HG03066 (cell line): ENCODE measurements around the gene PMAIP1.

Experiments used
- ATAC-seq: cut with Tn5 transposase; IDR thresholded peaks from one replicate; pipeline ENCODE4 v1.9.1; 2021; ENCODE audit warnings: low read depth; ENCODE audit not compliant: unreplicated experiment

Gene PMAIP1

GRCh38 chr18:59909289-59910036 lies 9.7 kb downstream of the PMAIP1 start:
- no peak for ATAC-seq

DNA sequence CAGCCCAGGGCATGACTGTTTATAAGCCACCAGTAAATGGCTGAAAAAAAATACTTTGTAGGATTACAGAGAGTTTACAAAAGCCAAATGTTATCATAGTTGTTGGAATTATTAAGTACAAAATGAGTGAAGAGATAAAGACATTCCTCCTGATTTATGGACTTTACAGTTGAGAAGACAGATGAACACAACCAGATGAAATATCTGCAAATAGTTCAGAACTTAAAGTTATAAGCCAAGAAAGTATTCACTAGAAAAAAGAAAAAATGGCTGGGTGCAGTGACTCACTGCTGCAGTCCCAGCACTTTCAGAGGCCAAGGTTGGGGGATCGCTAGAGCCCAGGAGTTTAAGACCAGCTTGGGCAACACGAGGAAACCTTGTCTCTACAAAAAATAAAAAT lies 11.2 kb downstream of the PMAIP1 start:
- ATAC-seq = no peak

DNA sequence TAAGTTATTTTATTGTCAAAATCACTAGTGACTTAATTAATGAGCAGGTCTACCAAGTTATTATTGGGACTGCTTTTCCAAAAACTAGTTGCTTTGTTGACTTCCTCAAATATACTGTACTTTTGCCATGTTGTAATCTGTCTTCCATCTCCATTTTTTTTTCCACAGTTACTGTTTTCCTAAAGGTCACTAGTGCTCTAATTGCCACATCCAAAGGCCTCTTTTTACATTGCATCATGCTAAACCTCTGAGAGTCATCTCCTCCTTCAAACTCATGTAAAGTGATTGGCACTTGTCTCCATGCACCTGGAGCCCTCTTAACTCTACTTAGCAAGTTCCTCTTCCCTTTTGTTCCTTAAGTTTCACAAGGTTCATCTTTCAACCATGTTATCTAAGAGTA lies 11.8 kb downstream of the PMAIP1 start:
- ATAC-seq = no peak

GRCh38 chr18:59912007-59912550 lies 12.3 kb downstream of the PMAIP1 start:
- ATAC-seq = no peak

DNA sequence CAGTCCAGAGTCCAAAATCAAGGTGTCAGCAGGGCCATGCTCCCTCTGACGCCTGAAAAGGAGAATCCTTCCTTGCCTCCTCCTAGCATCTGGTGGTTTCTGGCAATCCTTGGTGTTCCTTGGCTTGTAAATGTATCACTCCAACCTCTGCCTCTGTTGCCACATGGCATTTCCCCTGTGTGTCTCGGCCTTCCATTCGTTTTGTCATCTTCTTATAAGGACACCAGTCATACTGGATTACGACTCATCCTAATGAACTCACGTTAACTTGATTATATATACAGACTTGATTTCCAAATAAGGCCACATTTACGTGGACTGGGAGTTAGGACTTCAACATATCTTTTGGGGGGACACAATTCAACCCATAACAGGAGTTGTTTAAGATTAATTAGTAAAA lies 15.8 kb downstream of the PMAIP1 start:
- no peak for ATAC-seq

DNA sequence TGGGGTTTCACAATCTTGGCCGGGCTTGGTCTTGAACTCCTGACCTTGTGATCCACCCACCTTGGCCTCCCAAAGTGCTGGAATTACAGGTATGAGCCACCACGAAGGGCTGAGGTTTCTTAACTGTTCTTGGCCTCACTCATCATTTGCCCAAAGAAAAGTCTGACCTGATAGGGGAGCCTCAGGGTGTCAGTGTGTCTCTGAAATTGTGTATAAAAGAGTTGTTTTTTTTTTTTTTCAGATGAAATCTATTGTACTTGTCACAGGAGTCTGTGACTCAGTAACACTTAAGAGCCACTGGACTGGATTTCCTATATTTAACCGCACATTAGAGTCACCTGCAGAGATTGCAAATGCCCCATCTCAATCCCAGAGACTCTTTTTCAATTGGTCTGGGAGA lies 16.9 kb downstream of the PMAIP1 start:
- ATAC-seq = no peak

DNA sequence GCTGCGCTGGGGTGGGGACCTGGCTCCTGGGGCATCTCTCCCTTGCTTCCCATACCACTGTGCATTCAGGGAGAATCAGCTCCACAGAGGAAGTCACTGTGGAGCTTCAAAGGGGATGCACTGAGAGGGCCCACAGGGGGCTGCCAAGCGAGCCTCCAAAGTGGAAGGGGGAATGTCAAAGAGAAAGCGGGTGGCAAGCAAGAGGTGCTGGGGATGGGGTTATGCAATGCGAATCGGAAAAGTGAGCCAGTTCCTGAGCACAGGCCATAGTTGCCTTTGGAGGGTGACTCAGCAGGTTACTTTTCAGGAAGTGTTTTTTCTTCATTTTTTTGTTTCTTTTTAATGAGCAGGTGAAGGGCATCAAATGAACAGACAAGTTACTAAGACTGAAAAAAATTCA lies 17.6 kb downstream of the PMAIP1 start:
- ATAC-seq = no peak

DNA sequence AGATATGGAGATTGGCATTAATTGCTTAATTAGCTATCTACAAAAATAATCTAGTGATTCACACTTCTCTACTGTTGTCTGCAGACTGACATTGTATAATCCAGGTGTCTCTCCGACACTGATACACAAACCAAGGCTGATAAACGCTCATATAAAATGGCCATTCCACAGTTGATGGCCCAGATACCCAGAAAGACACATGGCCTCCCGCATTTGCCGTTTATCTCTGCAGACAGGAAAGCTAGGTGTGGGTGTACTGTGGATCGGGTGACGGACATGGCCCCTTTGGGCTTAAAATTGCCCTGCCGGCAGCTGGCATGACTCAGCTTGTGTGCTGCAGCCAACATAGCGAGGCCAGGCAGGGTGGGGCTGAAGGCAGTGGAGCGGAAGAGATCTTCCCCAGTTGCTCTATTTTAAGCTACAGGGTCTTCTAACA lies 18.5 kb downstream of the PMAIP1 start:
- peak; percentile 48 for ATAC-seq

- ATAC-seq = no peak
These were observed 19.2 kb downstream of the PMAIP1 start for GRCh38 chr18:59918997-59919396.

- no peak for ATAC-seq
These were observed 21.6 kb downstream of the PMAIP1 start for GRCh38 chr18:59921384-59921891.

GRCh38 chr18:59923539-59924196 lies 23.9 kb downstream of the PMAIP1 start:
- ATAC-seq = peak; percentile 44

DNA sequence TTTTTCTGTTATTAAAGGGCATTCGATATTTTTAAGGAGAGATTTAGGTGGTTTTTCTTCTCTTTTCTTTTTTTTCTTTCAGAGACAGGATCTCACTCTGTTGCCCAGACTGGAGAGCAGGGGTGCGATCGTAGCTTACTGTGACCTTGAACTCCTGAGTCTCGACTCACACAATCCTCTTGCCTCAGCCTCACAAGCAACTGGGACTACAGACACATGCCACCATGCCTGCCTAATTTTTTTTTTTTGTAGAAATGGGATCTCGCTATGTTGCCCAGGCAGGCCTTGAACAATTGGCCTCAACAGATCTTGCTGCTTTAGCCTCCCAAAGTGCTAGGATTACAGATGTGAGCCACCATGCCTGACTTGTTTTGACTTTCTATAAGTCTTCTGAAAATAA lies 26.3 kb downstream of the PMAIP1 start:
- no peak for ATAC-seq

GRCh38 chr18:59927246-59927825 lies 27.5 kb downstream of the PMAIP1 start:
- ATAC-seq = peak; percentile 58

- ATAC-seq = no peak
These were observed 28.4 kb downstream of the PMAIP1 start for GRCh38 chr18:59928201-59928600.

DNA sequence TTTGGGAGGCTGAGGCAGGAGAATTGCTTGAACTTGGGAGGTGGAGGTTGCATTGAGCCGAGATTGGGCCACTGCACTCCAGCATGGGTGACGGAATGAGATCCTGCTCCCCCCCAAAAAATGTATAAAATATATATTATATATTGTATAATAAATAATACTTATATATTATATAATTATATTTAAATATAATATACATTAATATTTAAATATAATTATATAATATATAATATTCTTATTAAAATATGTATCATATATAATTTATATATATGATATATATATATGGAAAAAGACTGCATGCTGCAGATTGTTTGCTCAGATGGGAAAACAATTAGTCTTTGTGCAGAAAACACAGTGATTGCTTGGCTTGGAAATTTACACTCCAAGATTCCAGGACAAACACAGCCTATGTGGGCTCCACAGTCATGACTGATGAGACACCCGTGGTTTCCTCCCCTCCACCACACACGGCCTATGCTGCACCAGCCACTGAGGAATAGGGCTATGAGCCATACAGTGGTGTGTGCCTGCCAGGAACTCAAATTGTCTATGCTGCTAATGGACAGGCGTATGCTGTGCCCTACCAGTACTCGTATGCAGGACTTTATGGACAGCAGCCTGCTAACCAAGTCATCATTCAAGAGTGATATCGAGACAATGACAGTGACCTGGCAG lies 30.0 kb downstream of the PMAIP1 start:
- ATAC-seq = no peak

- ATAC-seq = no peak
These were observed 32.6 kb downstream of the PMAIP1 start for GRCh38 chr18:59932401-59932800.

- no peak for ATAC-seq
These were observed 38.9 kb downstream of the PMAIP1 start for GRCh38 chr18:59938676-59939075.

DNA sequence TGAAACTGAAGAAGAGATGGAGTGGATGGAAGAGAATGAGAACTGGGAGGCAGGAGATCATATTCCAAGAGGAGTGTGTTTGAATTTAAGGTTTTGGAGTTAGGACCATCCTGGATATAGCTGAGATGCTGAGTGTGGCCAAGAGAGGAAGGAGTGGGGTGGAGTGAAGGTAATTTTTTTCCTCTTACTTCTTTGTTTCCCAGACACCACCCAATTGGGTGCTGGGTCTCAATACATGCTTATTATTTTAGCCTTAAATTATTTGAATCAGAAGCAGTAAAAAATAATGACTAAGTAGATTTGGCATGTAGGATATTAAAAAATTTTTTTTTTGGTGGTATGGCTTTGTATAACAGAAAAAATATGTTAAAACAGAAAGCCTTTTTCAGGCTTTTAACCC lies 39.3 kb downstream of the PMAIP1 start:
- no peak for ATAC-seq

GRCh38 chr18:59940068-59940467 lies 40.3 kb downstream of the PMAIP1 start:
- no peak for ATAC-seq

DNA sequence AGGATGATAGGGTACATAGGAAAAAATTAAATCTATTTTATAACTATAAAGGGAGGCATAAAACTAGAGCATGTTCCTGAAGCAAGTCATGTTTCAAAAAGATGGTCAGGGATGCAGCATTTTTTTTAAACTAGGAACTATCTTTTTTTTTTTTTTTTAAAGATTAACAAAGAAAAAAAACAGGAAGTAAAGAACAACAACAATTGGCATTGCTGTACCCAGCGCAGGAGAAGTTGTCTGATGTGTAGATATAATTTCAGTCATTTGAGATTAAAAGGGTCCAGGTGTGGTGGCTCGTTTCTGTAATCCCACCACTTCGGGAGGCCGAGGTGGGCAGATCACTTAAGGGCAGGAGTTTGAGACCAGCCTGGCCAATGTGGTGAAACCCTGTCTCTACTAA lies 41.5 kb downstream of the PMAIP1 start:
- no peak for ATAC-seq

DNA sequence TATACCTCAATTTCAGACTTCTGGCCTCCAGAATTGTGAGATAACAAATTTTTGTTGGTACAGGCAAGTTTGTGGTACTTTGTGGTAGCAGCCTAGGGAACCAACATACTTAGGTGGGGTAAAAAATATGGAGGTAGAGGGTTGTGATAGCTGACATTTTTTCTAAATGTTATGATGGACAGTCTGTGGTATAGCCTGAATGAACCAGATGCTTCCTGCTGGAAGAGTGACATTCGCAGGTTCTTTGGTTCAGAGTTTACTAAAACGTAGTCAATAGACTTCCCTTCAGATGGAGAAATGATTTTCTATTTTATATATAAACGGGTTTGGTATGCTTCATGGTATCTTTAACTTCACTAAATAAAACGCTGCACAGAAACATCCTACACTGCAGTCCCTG lies 42.8 kb downstream of the PMAIP1 start:
- ATAC-seq = no peak
